ENCODE data around the gene SEMA3D.

DNA sequence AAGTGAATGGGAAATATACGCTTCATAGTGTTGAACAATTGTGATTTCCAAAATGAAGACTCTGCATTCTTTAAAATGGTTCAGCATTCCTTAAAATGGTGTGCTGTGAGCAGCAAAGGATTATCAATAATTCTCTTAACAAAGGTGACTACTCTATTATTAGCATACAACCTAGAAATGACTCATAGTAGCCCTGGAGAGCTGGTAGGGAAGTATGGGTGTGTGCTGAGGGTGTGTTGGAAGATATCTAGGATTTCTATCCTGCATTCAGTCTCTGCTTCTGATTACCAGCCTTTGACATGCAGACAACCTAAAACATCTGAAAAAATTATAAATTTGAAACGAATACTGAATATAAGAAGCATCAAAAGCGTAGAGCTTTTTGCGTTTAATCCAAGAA lies 72.5 kb downstream of the SEMA3D start:
- TF ChIP-seq ZNF773 (CRISPR knock-in tag; IDR thresholded peaks at IDR 0.05; ENCODE audit: borderline replicate concordance) (no peak), ZBTB33 (CRISPR knock-in tag; IDR thresholded peaks at IDR 0.05) (no peak), ELF1 (CRISPR knock-in tag; IDR thresholded peaks at IDR 0.05) (no peak), SP4 (CRISPR knock-in tag; IDR thresholded peaks at IDR 0.05) (no peak), ZBTB39 (CRISPR knock-in tag; IDR thresholded peaks at IDR 0.05) (no peak)
- TF ChIP-seq, protein P1, sequence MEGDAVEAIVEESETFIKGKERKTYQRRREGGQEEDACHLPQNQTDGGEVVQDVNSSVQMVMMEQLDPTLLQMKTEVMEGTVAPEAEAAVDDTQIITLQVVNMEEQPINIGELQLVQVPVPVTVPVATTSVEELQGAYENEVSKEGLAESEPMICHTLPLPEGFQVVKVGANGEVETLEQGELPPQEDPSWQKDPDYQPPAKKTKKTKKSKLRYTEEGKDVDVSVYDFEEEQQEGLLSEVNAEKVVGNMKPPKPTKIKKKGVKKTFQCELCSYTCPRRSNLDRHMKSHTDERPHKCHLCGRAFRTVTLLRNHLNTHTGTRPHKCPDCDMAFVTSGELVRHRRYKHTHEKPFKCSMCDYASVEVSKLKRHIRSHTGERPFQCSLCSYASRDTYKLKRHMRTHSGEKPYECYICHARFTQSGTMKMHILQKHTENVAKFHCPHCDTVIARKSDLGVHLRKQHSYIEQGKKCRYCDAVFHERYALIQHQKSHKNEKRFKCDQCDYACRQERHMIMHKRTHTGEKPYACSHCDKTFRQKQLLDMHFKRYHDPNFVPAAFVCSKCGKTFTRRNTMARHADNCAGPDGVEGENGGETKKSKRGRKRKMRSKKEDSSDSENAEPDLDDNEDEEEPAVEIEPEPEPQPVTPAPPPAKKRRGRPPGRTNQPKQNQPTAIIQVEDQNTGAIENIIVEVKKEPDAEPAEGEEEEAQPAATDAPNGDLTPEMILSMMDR (CRISPR knock-in tag; IDR thresholded peaks at IDR 0.05) = no peak
